ENCODE results near the gene ISG20L2. TPM values are rescaled to one million over a fixed set of nuclear protein-coding genes. Genes with fewer than 3 reads are reported as not detected.

ISG20L2 gene
- 33.4 TPM for total RNA-seq (ENCODE audit: unreplicated experiment)
- long read RNA-seq, partial matches to known transcripts, result 0 of 13 reads
- long read RNA-seq, other reads (novel, unspliced or antisense), result 5 of 13 reads

GRCh38 chr1:156728599-156729462 is at the start of gene ISG20L2:
Gene ISG20L2, minus strand, starts transcription at chr1:156728766. Its CDS starts 1,114 bp downstream, at chr1:156727652.
- Mint-ChIP-seq H3K4me3 (ENCODE audit: unreplicated experiment) (peak within 1 kb of the TSS; percentile 97), H3K4me1 (ENCODE audit: unreplicated experiment) (peaks cover 22% of the 10 kb centered on the region), H3K27me3 (ENCODE audit: unreplicated experiment) (peaks cover 6% of the 10 kb centered on the region), H3K36me3 (ENCODE audit: low read depth, unreplicated experiment) (peaks cover 14% of the 10 kb centered on the region), H3K9me3 (ENCODE audit: unreplicated experiment) (no peaks in the 10 kb centered on the region), H3K27ac (ENCODE audit: unreplicated experiment) (peak within 1 kb of the TSS; percentile 99)
- no peak for TF ChIP-seq CTCF (IDR thresholded peaks at IDR 0.05; ENCODE audit: unreplicated experiment)
- peak; percentile 87 for DNase-seq (ENCODE audit: low spot score)

- H3K27ac Mint-ChIP-seq (ENCODE audit: unreplicated experiment), result peak overlapping the region; percentile 43
- H3K9me3 Mint-ChIP-seq (ENCODE audit: unreplicated experiment), result no peaks in the 10 kb centered on the region
These were observed 49.0 kb upstream of the ISG20L2 start for GRCh38 chr1:156777573-156777972.

GRCh38 chr1:156776942-156777341 is 48.4 kb upstream of the ISG20L2 start:
- no peak for DNase-seq (ENCODE audit: low spot score)
- H3K27me3 Mint-ChIP-seq (ENCODE audit: unreplicated experiment), result peaks cover 2% of the 10 kb centered on the region
- no peaks in the 10 kb centered on the region for H3K9me3 Mint-ChIP-seq (ENCODE audit: unreplicated experiment)
- H3K27ac Mint-ChIP-seq (ENCODE audit: unreplicated experiment), result no peak overlapping the region
- peaks cover 29% of the 10 kb centered on the region for H3K4me1 Mint-ChIP-seq (ENCODE audit: unreplicated experiment)
- H3K4me3 Mint-ChIP-seq (ENCODE audit: unreplicated experiment), result no peak overlapping the region
- no peak for TF ChIP-seq CTCF (IDR thresholded peaks at IDR 0.05; ENCODE audit: unreplicated experiment)
- peaks cover 9% of the 10 kb centered on the region for H3K36me3 Mint-ChIP-seq (ENCODE audit: low read depth, unreplicated experiment)

More at GRCh38 chr1:156777573-156777972, 49.0 kb upstream of the ISG20L2 start:
- H3K27me3 Mint-ChIP-seq (ENCODE audit: unreplicated experiment), result peaks cover 2% of the 10 kb centered on the region
- peaks cover 33% of the 10 kb centered on the region for H3K4me1 Mint-ChIP-seq (ENCODE audit: unreplicated experiment)
- TF ChIP-seq CTCF (IDR thresholded peaks at IDR 0.05; ENCODE audit: unreplicated experiment), result no peak
- peaks cover 15% of the 10 kb centered on the region for H3K36me3 Mint-ChIP-seq (ENCODE audit: low read depth, unreplicated experiment)
- H3K4me3 Mint-ChIP-seq (ENCODE audit: unreplicated experiment), result no peak overlapping the region
- DNase-seq (ENCODE audit: low spot score), result no peak

GRCh38 chr1:156775799-156776198 is 47.2 kb upstream of the ISG20L2 start:
- H3K4me3 Mint-ChIP-seq (ENCODE audit: unreplicated experiment), result no peak overlapping the region
- H3K4me1 Mint-ChIP-seq (ENCODE audit: unreplicated experiment), result peaks cover 26% of the 10 kb centered on the region
- DNase-seq (ENCODE audit: low spot score), result no peak
- peaks cover 1% of the 10 kb centered on the region for H3K27me3 Mint-ChIP-seq (ENCODE audit: unreplicated experiment)
- peak overlapping the region; percentile 65 for H3K27ac Mint-ChIP-seq (ENCODE audit: unreplicated experiment)
- TF ChIP-seq CTCF (IDR thresholded peaks at IDR 0.05; ENCODE audit: unreplicated experiment), result no peak
- H3K9me3 Mint-ChIP-seq (ENCODE audit: unreplicated experiment), result no peaks in the 10 kb centered on the region
- H3K36me3 Mint-ChIP-seq (ENCODE audit: low read depth, unreplicated experiment), result peaks cover 8% of the 10 kb centered on the region

GRCh38 chr1:156773607-156774006 is 45.0 kb upstream of the ISG20L2 start:
- no peak for DNase-seq (ENCODE audit: low spot score)
- H3K27me3 Mint-ChIP-seq (ENCODE audit: unreplicated experiment), result peaks cover 1% of the 10 kb centered on the region
- no peaks in the 10 kb centered on the region for H3K9me3 Mint-ChIP-seq (ENCODE audit: unreplicated experiment)
- peaks cover 11% of the 10 kb centered on the region for H3K36me3 Mint-ChIP-seq (ENCODE audit: low read depth, unreplicated experiment)
- H3K4me3 Mint-ChIP-seq (ENCODE audit: unreplicated experiment), result no peak overlapping the region
- peaks cover 37% of the 10 kb centered on the region for H3K4me1 Mint-ChIP-seq (ENCODE audit: unreplicated experiment)
- peak overlapping the region; percentile 14 for H3K27ac Mint-ChIP-seq (ENCODE audit: unreplicated experiment)
- TF ChIP-seq CTCF (IDR thresholded peaks at IDR 0.05; ENCODE audit: unreplicated experiment), result peak; percentile 19

All from endothelial cell (in vitro differentiated cells).